Chondrocyte (in vitro differentiated cells): Measurements from ENCODE around the gene OSBPL5. TPM values are rescaled to one million over a fixed set of nuclear protein-coding genes. Genes with fewer than 3 reads are reported as not detected.

Experiments used
- DNase-seq: peaks from one replicate; pipeline ENCODE4 v3.0.0; 2021; ENCODE audit warnings: mixed read lengths, low spot score
- H3K27ac Mint-ChIP-seq: one replicate; pipeline ENCODE4 v1.8.0; 2021; ENCODE audit warnings: mild to moderate bottlenecking, moderate library complexity, mixed read lengths; ENCODE audit not compliant: unreplicated experiment
- H3K27me3 Mint-ChIP-seq: 2 replicates; pipeline ENCODE4 v1.8.0; 2021; ENCODE audit warnings: low read depth, mixed read lengths
- H3K36me3 Mint-ChIP-seq: 2 replicates; pipeline ENCODE4 v1.8.0; 2021; ENCODE audit warnings: low read depth, mixed read lengths
- H3K4me1 Mint-ChIP-seq: 2 replicates; pipeline ENCODE4 v1.8.0; 2021; ENCODE audit warnings: low read depth, mild to moderate bottlenecking, mixed read lengths
- H3K4me3 Mint-ChIP-seq: one replicate; pipeline ENCODE4 v1.8.0; 2021; ENCODE audit warnings: mild to moderate bottlenecking, moderate library complexity, mixed read lengths; ENCODE audit not compliant: unreplicated experiment
- H3K9me3 Mint-ChIP-seq: 2 replicates; pipeline ENCODE4 v1.8.0; 2021; ENCODE audit warnings: low read depth, mixed read lengths
- CTCF ChIP-seq: fragments of 200-600 bp; sonication (generic); IDR thresholded peaks from 2 replicates; pipeline ENCODE4 v1.5.0; 2021; ENCODE audit warnings: antibody characterized with exemption, mild to moderate bottlenecking, moderate library complexity
- total RNA-seq: library from RNA; stranded (reverse); gene quantifications from 3 replicates; pipeline ENCODE4 v1.2.1, GENCODE V29; 2021

The OSBPL5 gene
- total RNA-seq, 1 donor from 2014 or later = 43.9 TPM

GRCh38 chr11:3189886-3190583, 24.9 kb upstream of the OSBPL5 start:
- no peak for DNase-seq
- Mint-ChIP-seq H3K9me3 (no peaks in the 10 kb centered on the region), H3K36me3 (no peaks in the 10 kb centered on the region), H3K4me1 (no peaks in the 10 kb centered on the region), H3K4me3 (no peak overlapping the region), H3K27me3 (peaks cover 2% of the 10 kb centered on the region), H3K27ac (no peak overlapping the region)
- no peak for TF ChIP-seq CTCF

DNA sequence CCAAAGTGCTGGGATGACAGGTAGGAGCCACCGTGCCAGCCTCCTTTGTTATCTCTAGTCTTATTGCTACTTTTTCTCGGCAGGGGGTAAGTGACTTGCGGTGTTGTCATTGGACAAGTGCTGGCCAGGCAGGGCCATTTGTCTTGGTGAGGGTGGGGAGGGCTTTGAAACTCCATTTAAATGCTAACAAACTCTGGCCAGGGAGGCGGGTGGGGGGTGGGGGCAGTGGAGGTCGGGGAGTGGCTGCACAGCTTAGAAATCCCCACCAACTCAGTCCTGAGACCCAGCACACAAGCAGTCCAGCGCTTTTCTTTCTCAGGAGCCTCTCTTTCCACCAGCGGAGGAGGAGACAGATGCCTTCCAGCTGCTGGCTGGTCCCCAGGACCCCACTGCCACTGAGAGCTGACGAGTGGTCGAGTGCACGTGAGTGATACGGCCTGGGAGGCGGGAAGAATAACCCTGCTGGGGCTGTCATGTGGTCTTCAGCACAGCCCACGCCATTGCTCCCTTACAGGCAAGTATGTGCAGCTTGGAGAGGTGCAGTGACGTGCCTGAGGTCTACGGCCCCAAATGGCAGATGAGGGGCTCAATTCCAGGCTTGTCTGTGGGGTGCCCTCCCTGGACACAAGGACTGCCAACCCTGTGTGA, 24.2 kb upstream of the OSBPL5 start:
- no peak for DNase-seq
- Mint-ChIP-seq H3K9me3 (no peaks in the 10 kb centered on the region), H3K27me3 (peaks cover 2% of the 10 kb centered on the region), H3K27ac (no peak overlapping the region), H3K36me3 (no peaks in the 10 kb centered on the region), H3K4me3 (no peak overlapping the region), H3K4me1 (no peaks in the 10 kb centered on the region)
- TF ChIP-seq CTCF = no peak

DNA sequence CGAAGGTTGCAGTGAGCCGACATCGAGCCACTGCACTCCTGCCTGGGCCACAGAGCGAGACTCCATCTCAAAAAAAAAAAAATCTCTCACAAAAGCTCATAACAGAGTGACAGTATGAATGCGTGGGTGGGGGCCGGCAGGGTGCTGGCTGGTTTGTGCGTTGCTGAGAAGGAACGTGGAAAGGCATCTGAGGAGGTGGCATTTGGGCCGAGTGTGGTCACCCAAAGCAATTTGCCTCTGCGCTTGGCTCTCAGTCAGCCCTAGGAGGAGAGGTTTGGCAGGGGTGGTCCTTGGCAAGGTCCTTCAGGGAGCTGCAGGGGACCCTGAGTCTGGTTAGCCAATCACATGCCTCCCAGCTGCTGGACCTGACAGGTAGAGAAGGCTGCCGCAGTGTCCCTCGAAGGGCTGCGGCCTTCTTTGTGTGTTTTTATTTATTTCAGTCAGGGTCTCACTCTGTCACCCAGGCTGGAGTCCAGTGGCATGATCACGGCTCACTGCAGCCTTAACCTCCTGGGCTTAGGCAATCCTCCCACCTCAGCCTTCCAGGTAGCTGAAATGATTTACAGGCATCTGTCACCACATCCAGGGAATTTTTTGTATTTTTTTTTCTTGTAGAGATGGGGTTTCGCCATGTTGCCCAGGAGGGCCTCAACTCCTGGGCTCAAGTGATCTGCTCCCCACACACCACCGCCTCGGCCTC, 23.5 kb upstream of the OSBPL5 start:
- no peaks in the 10 kb centered on the region for H3K36me3 Mint-ChIP-seq
- H3K4me3 Mint-ChIP-seq = no peak overlapping the region
- DNase-seq = no peak
- H3K27ac Mint-ChIP-seq = no peak overlapping the region
- no peak for TF ChIP-seq CTCF
- no peaks in the 10 kb centered on the region for H3K9me3 Mint-ChIP-seq
- peaks cover 2% of the 10 kb centered on the region for H3K27me3 Mint-ChIP-seq
- H3K4me1 Mint-ChIP-seq = no peaks in the 10 kb centered on the region

DNA sequence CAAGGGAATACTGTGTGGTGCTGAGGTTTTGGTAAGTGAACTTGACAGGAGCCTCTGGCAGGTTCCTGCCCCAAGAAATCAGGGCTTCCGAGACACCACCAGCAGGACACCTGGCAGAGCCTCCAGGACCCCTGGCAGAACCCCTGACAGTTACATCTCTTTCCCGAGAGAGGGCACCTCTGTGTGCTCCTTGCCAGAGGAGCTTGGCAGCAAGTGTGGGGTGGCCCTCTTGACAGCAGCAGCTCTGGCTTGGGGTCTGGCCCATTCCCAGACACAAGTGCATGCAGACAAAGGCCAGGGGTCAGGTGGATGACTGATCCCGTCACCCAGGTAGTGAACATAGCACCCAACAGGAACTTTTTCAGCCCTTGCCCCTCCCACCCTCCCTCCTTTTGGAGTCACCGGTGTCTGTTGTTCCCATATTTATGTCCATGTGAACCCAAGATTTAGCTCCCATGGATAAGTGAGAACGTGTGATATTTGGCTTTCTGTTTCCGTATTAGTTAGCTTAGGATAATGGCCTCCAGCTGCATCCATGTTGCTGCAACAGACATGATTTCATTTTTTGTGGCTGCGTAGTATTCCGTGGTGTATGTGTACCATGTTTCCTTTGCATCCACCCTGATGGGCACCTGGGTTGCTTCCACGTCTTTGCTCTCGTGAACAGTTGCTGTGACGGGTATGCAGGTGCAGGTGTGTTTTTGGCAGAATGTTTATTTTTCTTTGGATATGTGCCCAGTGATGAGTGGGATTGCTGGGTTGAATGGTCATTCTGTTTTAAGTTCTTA, 21.2 kb upstream of the OSBPL5 start:
- no peak overlapping the region for H3K4me3 Mint-ChIP-seq
- H3K9me3 Mint-ChIP-seq = no peaks in the 10 kb centered on the region
- H3K4me1 Mint-ChIP-seq = no peaks in the 10 kb centered on the region
- H3K27me3 Mint-ChIP-seq = peaks cover 2% of the 10 kb centered on the region
- DNase-seq = no peak
- H3K36me3 Mint-ChIP-seq = no peaks in the 10 kb centered on the region
- H3K27ac Mint-ChIP-seq = no peak overlapping the region
- no peak for TF ChIP-seq CTCF
